ENCODE data around the gene DAAM1. TPM values are rescaled to one million over a fixed set of nuclear protein-coding genes. Genes with fewer than 3 reads are reported as not detected.

Gene DAAM1
- total and polyA plus RNA-seq, 12 donors, result 22.8 to 102 (median 75.2) TPM

- DNase-seq (no peak), ATAC-seq (peak in 7 of 8 donors; percentile 46 to 89 (median 72))
- Histone ChIP-seq H3K36me3 (no peaks in the 10 kb centered on the region), H3K9me3 (peaks cover 0 to 6% (median 0%) of the 10 kb centered on the region in 11 donors), H3K27me3 (no peaks in the 10 kb centered on the region), H3K4me1 (peaks cover 5 to 80% (median 71%) of the 10 kb centered on the region in 9 donors), H3K4me3 (no peak overlapping the region), H3K27ac (peak overlapping the region in 8 of 10 donors; percentile 35 to 72 (median 55))
- intact Hi-C loops (cut with DNase I), result no loop called here
- TF ChIP-seq CTCF (IDR thresholded peaks at IDR 0.05), result no peak
- 49 to 60% methylated on average over 3 of the region's 3 CpGs for WGBS, 2 donors
These were observed 41.4 kb downstream of the DAAM1 start for GRCh38 chr14:59229653-59230406.

DNA sequence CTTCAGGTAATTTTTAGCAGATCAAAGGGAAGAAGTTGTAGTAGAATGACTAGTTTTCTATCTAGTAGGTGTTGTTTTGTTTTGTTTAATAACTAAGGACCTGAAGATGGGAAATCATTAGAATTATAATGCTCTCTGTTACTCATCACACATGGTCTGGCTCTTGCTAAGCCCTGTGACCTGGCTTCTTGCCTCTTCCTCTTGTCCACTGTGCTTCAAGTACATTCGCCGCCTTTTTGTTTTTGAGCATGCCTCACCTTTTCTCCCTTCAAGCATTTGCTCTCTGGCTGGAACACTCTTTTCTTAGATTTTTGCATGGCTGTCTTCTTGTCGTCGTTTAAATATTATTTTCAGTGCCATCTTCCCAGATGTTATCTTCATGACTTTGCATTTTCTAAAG, 47.7 kb downstream of the DAAM1 start:
- TF ChIP-seq CTCF (IDR thresholded peaks at IDR 0.05), result no peak
- WGBS, 2 donors, result 50 to 55% methylated on average over 4 of the region's 4 CpGs
- no peaks in the 10 kb centered on the region for H3K27me3 ChIP-seq
- no peaks in the 10 kb centered on the region for H3K36me3 ChIP-seq
- peak in 3 of 8 donors; percentile 56 to 62 (median 60) for ATAC-seq
- intact Hi-C loops (cut with DNase I), result no loop called here
- DNase-seq, result no peak
- peak overlapping the region in 7 of 10 donors; percentile 15 to 59 (median 26) for H3K27ac ChIP-seq
- H3K9me3 ChIP-seq, result peaks cover 0 to 6% (median 0%) of the 10 kb centered on the region in 11 donors
- H3K4me3 ChIP-seq, result no peak overlapping the region
- peaks cover 0 to 71% (median 55%) of the 10 kb centered on the region in 9 donors for H3K4me1 ChIP-seq

DNA sequence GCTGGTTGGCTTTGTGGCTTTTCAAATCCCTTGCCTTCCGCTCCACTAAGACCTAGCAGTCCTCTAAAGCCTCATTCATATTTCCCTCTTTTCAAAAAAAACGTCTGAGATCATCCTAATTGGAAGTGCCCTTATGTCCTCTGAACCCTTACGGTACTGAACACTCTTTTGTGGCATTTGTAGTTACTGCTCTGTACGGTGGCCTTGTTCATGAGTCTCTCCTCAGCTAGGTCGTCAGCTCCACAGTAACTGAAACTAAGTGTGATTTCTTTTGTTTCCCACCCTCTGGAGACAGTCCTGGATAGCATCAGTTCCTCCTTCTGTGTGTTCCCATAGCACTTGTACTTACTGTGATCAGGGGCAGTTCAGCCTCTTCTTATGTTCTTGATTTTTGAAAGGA, 49.7 kb downstream of the DAAM1 start:
- WGBS, 2 donors, result 47 to 52% methylated on average over 5 of the region's 5 CpGs
- ATAC-seq (peak in 6 of 8 donors; percentile 28 to 57 (median 48)), DNase-seq (no peak)
- H3K9me3 ChIP-seq, result peaks cover 0 to 6% (median 0%) of the 10 kb centered on the region in 11 donors
- TF ChIP-seq CTCF (IDR thresholded peaks at IDR 0.05), result no peak
- peaks cover 0 to 74% (median 47%) of the 10 kb centered on the region in 9 donors for H3K4me1 ChIP-seq
- H3K27ac ChIP-seq, result peak overlapping the region in 6 of 10 donors; percentile 16 to 59 (median 26)
- no peaks in the 10 kb centered on the region for H3K36me3 ChIP-seq
- H3K4me3 ChIP-seq, result no peak overlapping the region
- intact Hi-C loops (cut with DNase I), result no loop called here
- no peaks in the 10 kb centered on the region for H3K27me3 ChIP-seq

DNA sequence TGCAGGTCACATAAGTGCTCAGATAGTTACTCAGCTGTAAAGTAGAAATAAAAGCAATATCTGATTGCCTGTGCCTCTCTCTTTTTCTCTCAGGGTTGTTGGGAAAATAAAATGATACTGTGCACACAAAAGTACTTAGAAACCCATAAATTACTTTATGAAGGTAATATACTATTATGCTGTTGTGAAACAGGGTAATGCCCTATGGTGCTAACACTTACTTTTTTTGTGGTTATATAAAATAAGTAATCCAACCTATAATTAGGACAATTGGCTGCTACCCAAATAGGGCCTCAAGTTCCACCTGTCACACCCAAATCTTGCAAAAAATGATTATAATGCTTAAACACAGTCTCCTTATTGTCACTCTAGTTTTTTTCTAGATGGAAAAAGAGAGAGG, 50.6 kb downstream of the DAAM1 start:
- no peaks in the 10 kb centered on the region for H3K27me3 ChIP-seq
- TF ChIP-seq CTCF (IDR thresholded peaks at IDR 0.05), result no peak
- no peaks in the 10 kb centered on the region for H3K9me3 ChIP-seq
- intact Hi-C loops (cut with DNase I), result no loop called here
- DNase-seq, result no peak
- H3K36me3 ChIP-seq, result no peaks in the 10 kb centered on the region
- peak overlapping the region in 3 of 10 donors; percentile 23 to 59 (median 38) for H3K27ac ChIP-seq
- no peak overlapping the region for H3K4me3 ChIP-seq
- no peak for ATAC-seq
- H3K4me1 ChIP-seq, result peaks cover 0 to 81% (median 47%) of the 10 kb centered on the region in 9 donors
